OCI-LY3 (cell line): ENCODE data around the gene SHE.

Experiments
- H2AFZ ChIP-seq: fragments of 200-600, 300-600 bp; shearing (Covaris generic); 2 replicates; pipeline ENCODE4 v1.6.0; 2014; ENCODE audit warnings: antibody characterized with exemption, low read depth, low read length
- H3K27ac ChIP-seq: fragments of 200-600, 300-600 bp; sonication (generic); 2 replicates; pipeline ENCODE4 v1.5.1; 2014; ENCODE audit warnings: mild to moderate bottlenecking, low read length, moderate library complexity, mixed read lengths
- H3K27me3 ChIP-seq: fragments of 200-600, 300-600 bp; sonication (generic); 2 replicates; pipeline ENCODE4 v1.6.1; 2014; ENCODE audit warnings: low read depth, low read length, mixed read lengths
- H3K36me3 ChIP-seq: fragments of 200-600, 300-600 bp; sonication (generic); replicated peaks from 2 replicates; pipeline ENCODE3; 2014; ENCODE audit warnings: low read depth, low read length, mixed read lengths
- H3K4me1 ChIP-seq: fragments of 300-600, 200-600 bp; sonication (generic); 2 replicates; pipeline ENCODE4 v1.6.1; 2014; ENCODE audit warnings: low read length, mixed read lengths
- H3K4me2 ChIP-seq: fragments of 200-600, 300-600 bp; sonication (generic); 2 replicates; pipeline ENCODE4 v1.6.1; 2014; ENCODE audit warnings: low read length, mixed read lengths
- H3K4me3 ChIP-seq: fragments of 300-600, 200-600 bp; sonication (generic); 2 replicates; pipeline ENCODE4 v1.5.1; 2014; ENCODE audit warnings: antibody characterized with exemption, mild to moderate bottlenecking, low read length, moderate library complexity
- H3K79me2 ChIP-seq: fragments of 300-600, 200-600 bp; shearing (Covaris generic); 2 replicates; pipeline ENCODE4 v1.6.1; 2014; ENCODE audit warnings: mild to moderate bottlenecking, low read length, mixed read lengths
- H3K9ac ChIP-seq: fragments of 300-600, 200-600 bp; shearing (Covaris generic); 2 replicates; pipeline ENCODE4 v1.6.0; 2014; ENCODE audit warnings: mild to moderate bottlenecking, low read length, moderate library complexity
- H3K9me3 ChIP-seq: fragments of 200-600, 300-600 bp; shearing (Covaris generic); 2 replicates; pipeline ENCODE4 v1.6.1; 2014; ENCODE audit warnings: low read length, mixed read lengths; ENCODE audit not compliant: insufficient read depth
- H4K20me1 ChIP-seq: fragments of 200-600, 300-600 bp; sonication (generic); 2 replicates; pipeline ENCODE4 v1.6.1; 2016; ENCODE audit warnings: low read length, mixed read lengths; ENCODE audit not compliant: insufficient read depth
- EZH2phosphoT487 ChIP-seq: fragments of 200-600 bp; shearing (Covaris generic); IDR thresholded peaks from 2 replicates; pipeline ENCODE4 v1.6.1; 2018; ENCODE audit warnings: antibody characterized with exemption, mixed run types, low read depth
- TF ChIP-seq, protein P1 (sequence below): fragments of 200-600, 300-600 bp; sonication (generic); IDR thresholded peaks from 2 replicates; pipeline ENCODE4 v1.5.1; 2014; ENCODE audit warnings: antibody characterized with exemption, low read length, low read depth

Gene SHE

DNA sequence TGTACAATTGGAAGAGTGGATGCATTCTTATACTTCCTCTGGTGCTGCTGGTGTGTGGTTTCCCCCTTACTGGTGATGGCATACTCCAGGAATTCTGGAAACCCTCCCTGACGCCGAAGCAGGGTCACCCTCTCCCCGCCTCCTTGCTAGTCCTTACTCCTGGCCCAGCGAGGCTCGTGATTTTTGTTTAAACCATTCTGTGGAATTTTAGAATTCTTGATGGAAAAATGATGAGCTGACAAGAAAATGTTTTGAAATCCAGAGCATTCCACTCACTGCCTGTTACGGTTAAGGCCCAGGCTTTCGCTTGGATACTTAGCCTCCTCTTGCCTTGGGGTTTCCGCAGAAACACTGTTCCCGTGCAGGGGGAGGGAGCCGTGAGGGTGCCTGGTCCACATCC is 55.9 kb downstream of the SHE start:
- Histone ChIP-seq H3K27ac (no peak overlapping the region), H2AFZ (no peak overlapping the region), H3K4me1 (peaks cover 11% of the 10 kb centered on the region)

DNA sequence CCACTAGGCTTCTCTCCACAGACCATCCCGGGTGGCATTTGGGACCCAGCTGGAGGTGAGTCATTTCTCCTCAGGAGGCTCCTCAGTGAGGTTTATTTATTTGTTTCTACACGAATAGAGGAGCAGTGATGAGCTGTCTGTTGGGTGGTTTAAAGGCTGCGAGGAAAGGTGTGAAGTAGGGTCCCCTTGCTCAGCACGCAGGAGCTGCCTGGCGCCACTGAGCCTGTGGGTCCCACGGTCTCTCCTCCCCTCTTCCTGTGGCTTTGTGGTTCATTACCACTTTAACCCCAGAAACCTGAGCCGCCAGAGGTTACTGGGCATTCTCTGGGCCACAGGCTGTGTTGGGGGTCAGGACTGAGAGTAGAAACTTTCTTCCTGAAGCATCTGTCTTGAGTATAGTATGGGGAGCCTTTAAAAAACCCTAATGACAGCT is 57.2 kb downstream of the SHE start:
- Histone ChIP-seq H3K4me3 (no peak overlapping the region), H3K4me1 (peaks cover 23% of the 10 kb centered on the region), H3K27me3 (no peaks in the 10 kb centered on the region), H2AFZ (no peak overlapping the region), H3K27ac (no peak overlapping the region), H3K36me3 (peaks cover 35% of the 10 kb centered on the region), H3K79me2 (no peaks in the 10 kb centered on the region), H3K4me2 (no peak overlapping the region), H3K9me3 (no peaks in the 10 kb centered on the region), H3K9ac (no peak overlapping the region), H4K20me1 (no peaks in the 10 kb centered on the region)
- TF ChIP-seq, protein P1, sequence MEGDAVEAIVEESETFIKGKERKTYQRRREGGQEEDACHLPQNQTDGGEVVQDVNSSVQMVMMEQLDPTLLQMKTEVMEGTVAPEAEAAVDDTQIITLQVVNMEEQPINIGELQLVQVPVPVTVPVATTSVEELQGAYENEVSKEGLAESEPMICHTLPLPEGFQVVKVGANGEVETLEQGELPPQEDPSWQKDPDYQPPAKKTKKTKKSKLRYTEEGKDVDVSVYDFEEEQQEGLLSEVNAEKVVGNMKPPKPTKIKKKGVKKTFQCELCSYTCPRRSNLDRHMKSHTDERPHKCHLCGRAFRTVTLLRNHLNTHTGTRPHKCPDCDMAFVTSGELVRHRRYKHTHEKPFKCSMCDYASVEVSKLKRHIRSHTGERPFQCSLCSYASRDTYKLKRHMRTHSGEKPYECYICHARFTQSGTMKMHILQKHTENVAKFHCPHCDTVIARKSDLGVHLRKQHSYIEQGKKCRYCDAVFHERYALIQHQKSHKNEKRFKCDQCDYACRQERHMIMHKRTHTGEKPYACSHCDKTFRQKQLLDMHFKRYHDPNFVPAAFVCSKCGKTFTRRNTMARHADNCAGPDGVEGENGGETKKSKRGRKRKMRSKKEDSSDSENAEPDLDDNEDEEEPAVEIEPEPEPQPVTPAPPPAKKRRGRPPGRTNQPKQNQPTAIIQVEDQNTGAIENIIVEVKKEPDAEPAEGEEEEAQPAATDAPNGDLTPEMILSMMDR, result no peak
- no peak for TF ChIP-seq EZH2phosphoT487

More for the DNA sequence above, 55.9 kb downstream of the SHE start:
- Histone ChIP-seq H4K20me1 (no peaks in the 10 kb centered on the region), H3K27me3 (no peaks in the 10 kb centered on the region), H3K9ac (no peak overlapping the region), H3K4me3 (no peak overlapping the region), H3K79me2 (no peaks in the 10 kb centered on the region), H3K4me2 (no peak overlapping the region), H3K9me3 (no peaks in the 10 kb centered on the region), H3K36me3 (peaks cover 31% of the 10 kb centered on the region)
- TF ChIP-seq EZH2phosphoT487, result no peak
- TF ChIP-seq, protein P1, result no peak

DNA sequence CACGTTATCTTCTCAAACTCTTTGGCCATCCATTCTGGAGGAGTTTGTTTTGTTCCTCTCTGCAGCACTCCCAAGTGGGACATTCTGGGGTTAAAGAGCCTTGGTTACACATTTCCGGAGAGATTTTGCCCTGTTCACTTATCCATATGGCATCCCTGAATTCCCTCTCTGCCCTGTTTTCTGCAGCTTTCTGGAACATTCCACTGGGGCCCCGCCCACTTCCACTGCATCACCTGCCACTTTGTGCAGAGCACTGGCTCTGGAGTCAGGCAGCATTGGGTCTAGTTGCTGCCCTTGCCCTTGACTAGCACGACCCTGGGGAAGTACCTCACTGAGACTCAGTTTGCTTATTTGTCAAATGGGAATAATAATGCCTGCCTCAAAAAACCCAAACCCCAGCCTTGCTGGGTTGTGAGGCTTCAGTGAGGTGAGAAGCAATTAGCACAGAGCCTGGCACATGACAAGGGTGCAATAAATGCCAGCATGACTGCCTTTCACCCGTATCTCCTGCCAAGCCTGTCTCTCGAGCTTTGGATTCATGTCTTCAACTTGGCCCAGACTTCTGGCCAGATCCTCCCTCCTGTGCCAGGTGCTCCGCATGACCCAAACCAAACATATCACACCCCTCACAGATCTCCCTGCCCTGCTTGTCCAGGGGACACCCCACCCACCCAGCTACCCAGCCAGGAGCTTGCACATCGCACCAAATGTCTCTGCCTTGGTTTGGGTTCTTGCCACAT is 58.8 kb downstream of the SHE start:
- Histone ChIP-seq H3K27me3 (no peaks in the 10 kb centered on the region), H3K4me2 (no peak overlapping the region), H3K9ac (no peak overlapping the region), H3K36me3 (peaks cover 36% of the 10 kb centered on the region), H3K27ac (no peak overlapping the region), H3K4me3 (no peak overlapping the region), H3K9me3 (no peaks in the 10 kb centered on the region), H4K20me1 (no peaks in the 10 kb centered on the region), H2AFZ (no peak overlapping the region), H3K4me1 (peaks cover 37% of the 10 kb centered on the region), H3K79me2 (no peaks in the 10 kb centered on the region)
- no peak for TF ChIP-seq EZH2phosphoT487
- TF ChIP-seq, protein P1, result no peak

DNA sequence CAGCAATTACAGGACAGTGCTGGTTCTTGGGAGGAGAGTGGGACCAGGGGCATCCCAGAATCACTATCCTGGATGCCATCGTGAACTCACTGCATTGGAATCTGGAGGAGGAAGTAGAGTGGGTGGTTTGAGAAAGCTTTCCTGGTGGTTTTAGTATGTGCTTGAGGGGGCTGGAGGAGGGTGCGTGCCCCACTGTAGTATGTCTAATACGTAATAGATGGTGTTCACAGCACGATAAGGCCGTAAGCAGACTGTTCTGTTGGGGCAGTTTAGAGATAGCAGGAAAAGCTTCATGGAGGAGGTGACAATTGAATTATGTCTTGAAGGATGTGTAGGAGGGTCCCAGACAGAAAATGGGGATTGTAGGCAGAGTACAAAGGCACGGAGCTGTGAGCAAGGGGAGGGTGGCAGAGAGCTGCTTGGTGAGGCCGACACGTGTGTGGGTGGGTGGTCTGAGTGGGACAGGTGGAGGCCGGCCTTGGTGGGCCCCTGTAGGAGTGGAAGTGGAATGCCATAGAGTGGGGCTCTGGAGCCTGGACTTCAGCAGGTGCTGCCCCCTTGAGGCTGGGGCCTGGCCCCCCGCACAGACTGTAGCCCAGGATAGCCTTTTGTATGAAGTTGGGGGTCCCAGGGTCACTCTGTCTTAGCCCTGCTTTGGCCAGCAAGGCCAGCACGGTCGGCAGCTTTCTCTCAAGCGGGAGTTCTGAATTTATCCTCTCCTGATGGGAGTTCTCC is 60.0 kb downstream of the SHE start:
- peaks cover 35% of the 10 kb centered on the region for H3K36me3 ChIP-seq
- H3K9ac ChIP-seq, result peak overlapping the region; percentile 15; the same call in 1 of the 2 replicates
- H3K4me3 ChIP-seq, result no peak overlapping the region
- H3K79me2 ChIP-seq, result no peaks in the 10 kb centered on the region
- no peak overlapping the region for H2AFZ ChIP-seq
- H3K27ac ChIP-seq, result peak overlapping the region; percentile 26
- TF ChIP-seq, protein P1, result peak; percentile 75
- no peak for TF ChIP-seq EZH2phosphoT487
- H3K9me3 ChIP-seq, result no peaks in the 10 kb centered on the region
- no peaks in the 10 kb centered on the region for H3K27me3 ChIP-seq
- H3K4me2 ChIP-seq, result peak overlapping the region; percentile 26
- H3K4me1 ChIP-seq, result peaks cover 43% of the 10 kb centered on the region
- no peaks in the 10 kb centered on the region for H4K20me1 ChIP-seq
